GM19043 (cell line): ENCODE measurements around the gene MYOM1.
"Not testable (repeated sequence)": the region's sequence is repeated elsewhere in the genome, so short reads cannot be mapped to it uniquely, and the experiment has no call there.

Experiments used
- ATAC-seq: cut with Tn5 transposase; IDR thresholded peaks from one replicate; pipeline ENCODE4 v1.9.1; 2021; ENCODE audit warnings: low read depth; ENCODE audit not compliant: unreplicated experiment

The MYOM1 gene

DNA sequence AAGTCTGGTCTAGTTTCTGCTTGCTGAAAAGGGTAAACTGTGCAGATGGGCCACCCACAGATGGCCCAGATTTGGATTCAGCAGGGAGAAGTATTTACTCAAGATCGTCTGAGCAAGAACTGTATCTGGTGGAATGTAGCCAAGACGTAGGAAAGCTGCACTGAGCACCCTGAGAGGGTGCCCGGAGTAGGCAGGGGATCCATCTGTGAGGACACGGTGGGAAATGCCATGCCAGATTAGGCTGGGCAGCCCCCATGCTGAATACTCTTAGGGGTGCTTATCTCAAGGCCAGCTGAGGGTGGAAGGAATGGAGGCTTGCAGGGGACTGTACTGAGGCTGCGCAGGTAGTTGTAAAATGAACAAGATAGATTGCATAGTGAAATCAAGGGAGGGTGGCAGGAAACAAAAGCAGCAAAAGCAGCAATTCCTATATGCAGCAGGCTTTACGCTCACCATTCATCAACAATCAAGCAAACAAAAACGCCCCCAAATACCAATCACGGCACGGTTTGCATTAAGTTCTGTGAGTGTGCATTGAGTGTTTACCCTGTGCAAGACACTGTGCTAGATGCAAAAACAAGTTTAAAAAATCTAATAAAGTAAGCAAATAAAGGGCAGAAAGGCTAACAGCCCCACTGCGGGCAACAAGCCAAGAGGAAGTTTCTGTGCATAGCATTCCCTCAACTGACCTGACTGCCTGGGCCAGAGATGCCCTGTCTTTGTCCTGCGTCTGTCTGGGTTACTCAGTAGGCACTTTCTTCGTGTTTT, 174.7 kb downstream of the MYOM1 start:
- ATAC-seq, result no peak

DNA sequence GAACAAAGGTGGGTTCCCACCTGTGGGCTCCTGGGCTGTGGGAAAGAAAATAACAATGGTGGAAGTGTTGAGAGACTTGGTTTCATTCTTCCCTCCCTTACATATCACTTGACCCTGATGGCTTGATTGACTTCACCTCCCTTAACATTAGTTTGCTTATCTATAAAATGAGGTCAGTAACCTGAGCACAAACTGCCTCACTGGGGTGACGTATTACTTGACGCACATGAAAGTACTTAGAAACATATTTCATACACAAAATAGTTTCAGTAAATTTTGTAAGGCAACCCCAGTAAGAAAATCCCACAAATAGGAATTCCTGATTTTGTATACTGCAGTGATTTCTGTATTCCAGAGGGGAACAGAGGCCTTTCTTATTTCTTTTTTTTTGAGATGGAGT, 177.4 kb downstream of the MYOM1 start:
- ATAC-seq, result no peak

DNA sequence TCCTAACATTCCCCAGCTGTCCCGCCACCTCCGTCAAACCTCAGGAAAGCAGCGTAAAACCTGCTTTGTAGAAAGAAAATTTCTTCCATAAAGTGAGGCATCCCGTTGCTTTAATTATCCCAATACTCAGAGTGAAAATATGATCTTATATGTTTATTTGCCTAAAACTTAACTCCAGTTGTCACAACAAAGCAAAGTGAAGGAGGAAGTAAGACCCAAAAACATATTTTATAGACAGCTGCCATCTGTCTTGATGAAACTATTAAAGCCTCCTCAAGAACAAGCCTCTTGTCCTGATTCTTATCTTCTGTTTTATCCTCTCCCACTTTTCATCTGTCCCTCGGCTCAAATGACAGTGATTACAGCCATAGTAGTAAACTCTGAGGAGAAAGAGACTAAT, 177.9 kb downstream of the MYOM1 start:
- ATAC-seq, result no peak

DNA sequence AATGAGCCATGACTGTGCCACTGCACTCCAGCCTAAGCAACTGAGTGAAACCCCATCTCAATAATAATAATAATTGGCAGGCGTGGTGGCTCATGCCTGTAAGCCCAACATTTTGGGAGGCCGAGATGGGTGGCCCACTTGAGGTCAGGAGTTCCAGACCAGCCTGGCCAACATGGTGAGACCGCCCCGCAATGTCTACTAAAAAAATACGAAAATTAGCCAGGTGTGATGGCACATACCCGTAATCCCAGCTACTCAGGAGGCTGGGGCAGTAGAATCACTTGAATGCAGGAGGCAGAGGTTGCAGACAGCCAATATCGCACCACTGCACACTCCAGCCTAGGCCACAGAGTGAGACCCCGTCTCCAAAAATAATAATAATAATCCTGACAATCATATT, 178.9 kb downstream of the MYOM1 start:
- no peak for ATAC-seq

DNA sequence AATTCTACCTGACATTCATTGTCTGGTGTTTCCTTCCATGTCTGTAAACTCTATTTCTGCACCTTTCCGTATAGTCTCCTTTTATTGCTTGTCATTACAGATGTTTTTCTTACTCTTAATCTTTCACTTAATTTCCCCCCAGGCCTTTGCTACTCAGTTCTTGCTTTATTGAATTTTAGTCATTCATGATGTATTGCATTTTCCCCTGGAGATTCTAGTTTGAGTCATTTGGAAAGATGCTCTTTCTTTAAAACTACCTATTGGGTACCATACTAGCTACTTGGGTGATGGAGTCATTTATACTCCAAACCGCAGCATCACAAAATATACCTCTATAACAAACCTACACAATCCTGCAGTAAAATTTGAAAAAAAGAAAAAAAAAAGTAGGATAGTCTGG, 179.6 kb downstream of the MYOM1 start:
- ATAC-seq, result no peak

DNA sequence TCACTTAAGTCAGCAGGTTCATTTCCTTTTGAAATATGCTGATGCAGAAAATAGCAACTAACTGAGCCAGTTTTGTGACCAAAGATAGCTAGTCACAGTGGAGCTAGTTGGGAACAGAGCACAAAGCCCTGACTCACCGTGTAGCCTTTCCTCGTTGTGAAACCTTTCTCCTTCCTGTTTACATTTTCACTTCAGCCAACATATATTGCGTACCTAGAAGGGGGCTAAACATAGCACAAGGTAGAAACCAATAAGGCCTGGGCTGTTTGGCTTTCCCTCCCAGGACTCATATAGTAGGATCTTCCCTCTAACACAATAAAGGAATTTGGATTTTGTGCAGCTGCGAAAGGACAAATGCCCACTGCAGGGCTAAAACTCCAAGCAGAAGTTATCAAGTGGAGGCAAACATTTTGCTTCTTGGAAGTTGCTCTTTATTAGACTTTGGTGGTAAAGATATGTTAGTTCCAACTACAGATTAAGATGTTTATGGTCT, 182.3 kb downstream of the MYOM1 start:
- peak; percentile 98 for ATAC-seq

DNA sequence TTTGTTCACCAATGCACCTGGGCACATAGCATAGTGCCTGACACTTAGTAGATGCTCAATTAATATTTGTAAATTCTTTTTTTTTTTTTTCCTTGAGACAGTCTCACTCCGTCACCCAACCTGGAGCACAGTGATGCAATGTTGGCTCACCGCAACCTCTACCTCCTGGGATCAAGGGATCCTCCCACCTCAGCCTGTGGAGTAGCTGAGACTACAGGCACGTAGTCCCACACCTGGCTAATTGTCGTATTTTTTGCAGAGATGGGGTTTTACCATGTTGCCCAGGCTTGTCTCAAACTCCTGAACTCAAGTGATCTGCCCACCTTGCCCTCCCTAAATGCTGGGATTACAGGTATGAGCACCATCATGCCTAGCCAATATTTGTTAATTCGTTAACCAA, 183.7 kb downstream of the MYOM1 start:
- no peak for ATAC-seq

DNA sequence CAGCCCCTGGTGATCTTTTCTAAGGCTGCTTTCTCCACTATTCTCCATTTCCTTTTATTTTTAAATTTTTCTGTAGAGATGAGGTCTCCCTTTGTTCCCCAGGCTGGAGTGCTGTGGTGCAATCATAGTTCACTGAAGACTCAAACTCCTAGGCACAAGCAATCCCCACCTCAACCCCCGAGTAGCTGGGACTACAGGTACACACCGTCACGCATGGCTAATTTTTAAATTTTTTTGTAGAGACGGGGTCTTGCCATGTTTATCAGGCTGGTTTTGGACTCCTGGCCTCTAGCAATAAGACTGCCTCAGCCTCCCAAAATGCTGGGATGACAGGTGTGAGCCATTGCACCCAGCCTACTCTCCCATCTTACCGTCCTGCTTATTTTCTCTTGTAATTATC, 184.1 kb downstream of the MYOM1 start:
- ATAC-seq, result no peak

DNA sequence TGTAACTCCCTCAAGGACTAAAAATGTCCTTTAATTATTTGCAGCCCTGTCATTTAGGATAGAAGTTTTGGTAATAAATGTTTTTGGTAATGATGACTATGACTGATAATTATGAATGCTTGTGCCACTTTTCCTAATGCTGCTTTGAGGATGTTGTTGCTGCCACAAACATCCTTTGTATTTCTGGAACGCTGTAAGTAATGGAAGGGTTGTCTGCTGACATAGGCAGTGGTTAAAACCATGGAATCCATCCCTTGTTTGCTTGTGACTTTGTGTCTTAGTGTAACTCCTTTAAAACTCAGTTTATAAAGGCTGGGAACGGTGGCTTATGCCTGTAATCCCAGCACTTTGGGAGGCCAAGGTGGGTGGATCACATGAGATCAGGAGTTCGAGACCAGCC, 187.0 kb downstream of the MYOM1 start:
- ATAC-seq, result no peak

DNA sequence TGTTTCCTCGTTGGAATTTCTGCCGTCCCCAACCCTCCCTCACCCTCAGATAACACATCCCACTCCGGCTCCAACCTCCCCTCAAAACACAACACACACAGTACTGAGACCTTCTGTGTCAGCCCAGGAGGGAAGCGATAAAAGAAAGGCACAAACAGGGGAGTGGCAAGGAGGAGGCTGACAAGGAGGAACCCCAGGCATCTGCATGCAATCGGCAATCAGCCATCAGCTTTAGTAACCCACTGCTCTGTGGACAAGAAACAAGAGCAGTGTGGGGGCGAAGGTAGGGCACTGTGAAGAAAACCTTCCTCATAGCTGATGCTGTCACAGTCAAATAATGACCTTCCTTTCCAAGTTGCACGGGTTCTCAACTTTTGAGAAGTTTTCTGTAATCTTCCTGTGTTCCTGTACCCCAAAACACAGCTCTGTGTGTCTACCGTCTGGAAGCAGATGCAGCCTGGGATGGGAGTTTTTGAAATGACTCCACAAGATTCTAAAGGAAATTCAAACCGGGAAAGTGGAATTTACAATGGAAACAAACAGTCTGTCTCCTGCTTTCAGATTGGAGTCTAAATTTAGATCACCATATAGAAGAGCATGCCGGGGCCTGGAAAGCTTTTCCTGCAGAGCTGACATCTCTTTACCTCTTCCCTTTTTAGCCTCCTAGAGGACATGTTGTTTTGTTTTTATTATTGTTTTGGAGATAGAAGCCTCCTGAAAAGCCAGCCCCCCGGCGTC, 190.4 kb downstream of the MYOM1 start:
- ATAC-seq, result no peak

DNA sequence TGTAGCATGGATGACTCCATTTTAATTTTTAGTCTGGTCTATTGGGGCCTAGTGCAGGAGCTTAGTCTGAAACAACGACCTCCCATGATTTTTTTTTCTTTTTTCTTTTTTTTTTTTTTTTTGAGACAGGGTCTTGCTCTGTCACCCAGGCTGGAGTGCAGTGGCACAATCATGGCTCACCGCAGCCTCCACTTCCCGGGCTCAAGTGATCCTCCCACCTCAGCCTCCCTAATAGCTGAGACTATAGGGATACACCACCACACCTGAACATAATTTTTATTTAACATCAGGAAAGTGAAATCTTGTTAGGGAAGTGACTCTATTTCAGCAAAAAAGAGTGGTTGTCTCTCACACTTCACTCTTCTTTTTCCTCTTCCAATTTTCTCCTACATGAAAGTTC, 191.7 kb downstream of the MYOM1 start:
- ATAC-seq, result not testable (repeated sequence)

DNA sequence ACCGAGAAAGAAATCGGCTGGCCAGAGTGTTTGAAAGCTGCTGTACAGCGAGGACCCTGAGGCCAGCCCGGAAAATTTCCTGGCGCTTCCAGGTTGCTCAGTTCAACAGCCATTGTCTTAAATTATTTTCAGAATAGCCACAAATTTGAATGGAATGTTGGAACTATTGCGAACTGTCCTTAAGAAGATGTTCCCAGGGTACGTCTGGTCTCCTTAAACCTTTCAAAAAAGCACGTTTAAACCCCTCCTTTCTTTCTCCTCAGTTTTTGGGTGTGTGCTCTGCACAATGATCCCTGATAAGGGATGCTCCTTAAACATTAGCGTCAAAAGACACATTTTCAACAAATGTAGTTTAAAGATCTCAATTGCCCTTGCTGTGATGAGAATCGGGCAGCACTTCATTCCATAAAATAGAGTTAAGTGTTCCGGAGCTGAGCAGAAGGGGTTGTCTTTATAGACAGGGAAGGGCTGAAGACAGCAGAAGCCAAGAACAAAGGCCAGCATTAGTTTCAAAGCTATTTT, 192.3 kb downstream of the MYOM1 start:
- no peak for ATAC-seq

DNA sequence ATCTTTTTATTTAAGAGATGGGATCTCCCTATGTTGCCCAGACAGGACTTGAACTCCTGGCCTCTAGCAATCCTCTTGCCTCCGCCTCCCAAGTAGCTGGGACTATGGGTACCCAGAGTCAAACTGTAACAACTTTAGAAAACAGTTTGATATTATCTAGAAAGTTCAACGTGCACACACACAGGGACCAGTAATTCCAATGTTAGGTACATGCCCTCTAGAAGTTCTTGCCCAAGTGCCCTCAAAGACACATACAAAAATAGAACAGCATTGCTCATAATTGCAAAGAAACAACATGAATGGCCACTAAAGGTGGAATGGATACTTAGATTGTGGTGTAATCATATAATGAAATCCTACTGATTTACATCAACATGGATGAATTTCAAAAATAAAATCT, 194.2 kb downstream of the MYOM1 start:
- no peak for ATAC-seq

DNA sequence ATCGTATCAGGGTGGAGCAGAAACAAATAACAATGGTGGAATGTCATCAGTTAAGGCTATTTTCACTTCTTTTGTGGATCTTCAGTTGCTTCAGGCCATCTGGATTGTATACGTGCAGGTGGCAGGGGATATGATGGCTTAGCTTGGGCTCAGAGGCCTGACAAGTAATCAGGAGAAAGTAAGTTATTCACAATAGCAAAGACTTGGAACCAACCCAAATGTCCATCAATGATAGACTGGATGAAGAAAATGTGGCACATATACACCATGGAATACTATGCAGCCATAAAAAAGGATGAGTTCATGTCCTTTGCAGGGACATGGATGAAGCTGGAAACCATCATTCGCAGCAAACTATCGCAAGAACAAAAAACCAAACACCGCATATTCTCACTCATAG, 196.2 kb downstream of the MYOM1 start:
- not testable (repeated sequence) for ATAC-seq
